Osteocyte (in vitro differentiated cells): Measurements from ENCODE around the gene STKLD1. TPM values are rescaled to one million over a fixed set of nuclear protein-coding genes. Genes with fewer than 3 reads are reported as not detected.
"Not testable (repeated sequence)": the region's sequence is repeated elsewhere in the genome, so short reads cannot be mapped to it uniquely, and the experiment has no call there.

Source experiments
- DNase-seq: peaks from one replicate; pipeline ENCODE4 v3.0.0; 2021; ENCODE audit warnings: mixed read lengths; ENCODE audit not compliant: unreplicated experiment; ENCODE audit errors: extremely low spot score
- H3K27ac Mint-ChIP-seq: one replicate; pipeline ENCODE4 v1.8.0; 2021; ENCODE audit warnings: mild to moderate bottlenecking, mixed read lengths; ENCODE audit not compliant: unreplicated experiment
- H3K27me3 Mint-ChIP-seq: one replicate; pipeline ENCODE4 v1.8.0; 2021; ENCODE audit warnings: mixed read lengths; ENCODE audit not compliant: unreplicated experiment
- H3K36me3 Mint-ChIP-seq: one replicate; pipeline ENCODE4 v1.8.0; 2021; ENCODE audit warnings: mixed read lengths; ENCODE audit not compliant: unreplicated experiment
- H3K4me1 Mint-ChIP-seq: one replicate; pipeline ENCODE4 v1.8.0; 2021; ENCODE audit warnings: mixed read lengths; ENCODE audit not compliant: unreplicated experiment
- H3K4me3 Mint-ChIP-seq: one replicate; pipeline ENCODE4 v1.8.0; 2021; ENCODE audit warnings: mild to moderate bottlenecking, moderate library complexity, mixed read lengths; ENCODE audit not compliant: unreplicated experiment
- H3K9me3 Mint-ChIP-seq: one replicate; pipeline ENCODE4 v1.8.0; 2021; ENCODE audit warnings: mixed read lengths; ENCODE audit not compliant: unreplicated experiment
- total RNA-seq: library from RNA; stranded (reverse); gene quantifications from 2 replicates; pipeline ENCODE4 v1.2.1, GENCODE V29; 2021
- TF ChIP-seq, protein P1 (sequence below): fragments of 200-600 bp; sonication (generic); IDR thresholded peaks from 2 replicates; pipeline ENCODE4 v1.5.0; 2021; ENCODE audit warnings: antibody characterized with exemption, mild to moderate bottlenecking, moderate library complexity

The STKLD1 gene
- total RNA-seq, 1 donor from 2014 or later = 5.1 TPM

DNA sequence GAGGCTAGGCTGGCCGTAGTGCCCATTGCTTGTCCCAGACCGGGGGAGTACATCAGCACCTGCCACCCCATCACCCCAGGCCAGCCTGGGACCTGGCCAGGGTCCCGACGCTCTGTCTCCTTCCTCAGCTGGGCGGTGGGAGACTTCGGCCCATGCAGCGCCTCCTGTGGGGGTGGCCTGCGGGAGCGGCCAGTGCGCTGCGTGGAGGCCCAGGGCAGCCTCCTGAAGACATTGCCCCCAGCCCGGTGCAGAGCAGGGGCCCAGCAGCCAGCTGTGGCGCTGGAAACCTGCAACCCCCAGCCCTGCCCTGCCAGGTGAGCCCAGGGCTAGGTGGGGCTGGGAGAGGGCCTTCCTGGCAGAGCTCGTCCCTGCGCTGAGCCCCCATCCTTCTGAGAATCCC is 67.1 kb downstream of the STKLD1 start:
- no peaks in the 10 kb centered on the region for H3K9me3 Mint-ChIP-seq
- DNase-seq = no peak
- no peaks in the 10 kb centered on the region for H3K36me3 Mint-ChIP-seq
- peaks cover 22% of the 10 kb centered on the region for H3K27me3 Mint-ChIP-seq
- no peak overlapping the region for H3K27ac Mint-ChIP-seq
- H3K4me1 Mint-ChIP-seq = no peaks in the 10 kb centered on the region
- TF ChIP-seq, protein P1, sequence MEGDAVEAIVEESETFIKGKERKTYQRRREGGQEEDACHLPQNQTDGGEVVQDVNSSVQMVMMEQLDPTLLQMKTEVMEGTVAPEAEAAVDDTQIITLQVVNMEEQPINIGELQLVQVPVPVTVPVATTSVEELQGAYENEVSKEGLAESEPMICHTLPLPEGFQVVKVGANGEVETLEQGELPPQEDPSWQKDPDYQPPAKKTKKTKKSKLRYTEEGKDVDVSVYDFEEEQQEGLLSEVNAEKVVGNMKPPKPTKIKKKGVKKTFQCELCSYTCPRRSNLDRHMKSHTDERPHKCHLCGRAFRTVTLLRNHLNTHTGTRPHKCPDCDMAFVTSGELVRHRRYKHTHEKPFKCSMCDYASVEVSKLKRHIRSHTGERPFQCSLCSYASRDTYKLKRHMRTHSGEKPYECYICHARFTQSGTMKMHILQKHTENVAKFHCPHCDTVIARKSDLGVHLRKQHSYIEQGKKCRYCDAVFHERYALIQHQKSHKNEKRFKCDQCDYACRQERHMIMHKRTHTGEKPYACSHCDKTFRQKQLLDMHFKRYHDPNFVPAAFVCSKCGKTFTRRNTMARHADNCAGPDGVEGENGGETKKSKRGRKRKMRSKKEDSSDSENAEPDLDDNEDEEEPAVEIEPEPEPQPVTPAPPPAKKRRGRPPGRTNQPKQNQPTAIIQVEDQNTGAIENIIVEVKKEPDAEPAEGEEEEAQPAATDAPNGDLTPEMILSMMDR = no peak
- H3K4me3 Mint-ChIP-seq = no peak overlapping the region

DNA sequence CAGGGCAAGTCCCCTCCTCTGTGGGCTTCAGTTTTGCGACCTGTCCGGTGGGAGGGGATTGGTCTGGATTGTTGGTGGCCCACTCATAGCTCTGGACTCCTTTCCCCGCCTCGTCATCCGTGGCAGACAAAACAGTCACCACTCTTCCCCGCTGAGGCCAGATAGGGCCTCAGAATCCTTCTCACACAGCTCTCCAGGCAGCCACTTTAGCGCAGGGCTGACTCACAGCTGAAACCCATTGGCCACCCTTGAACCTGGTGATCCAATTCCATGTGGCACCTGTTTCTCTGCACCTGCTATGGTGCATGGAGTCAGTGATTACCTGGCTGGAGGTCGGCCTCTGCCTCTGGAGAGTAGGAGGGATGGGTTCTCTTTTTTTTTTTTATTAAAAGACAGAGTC is 67.8 kb downstream of the STKLD1 start:
- no peak overlapping the region for H3K4me3 Mint-ChIP-seq
- H3K36me3 Mint-ChIP-seq = no peaks in the 10 kb centered on the region
- H3K4me1 Mint-ChIP-seq = no peaks in the 10 kb centered on the region
- TF ChIP-seq, protein P1 = no peak
- no peak for DNase-seq
- H3K27ac Mint-ChIP-seq = no peak overlapping the region
- no peaks in the 10 kb centered on the region for H3K9me3 Mint-ChIP-seq
- peaks cover 22% of the 10 kb centered on the region for H3K27me3 Mint-ChIP-seq

DNA sequence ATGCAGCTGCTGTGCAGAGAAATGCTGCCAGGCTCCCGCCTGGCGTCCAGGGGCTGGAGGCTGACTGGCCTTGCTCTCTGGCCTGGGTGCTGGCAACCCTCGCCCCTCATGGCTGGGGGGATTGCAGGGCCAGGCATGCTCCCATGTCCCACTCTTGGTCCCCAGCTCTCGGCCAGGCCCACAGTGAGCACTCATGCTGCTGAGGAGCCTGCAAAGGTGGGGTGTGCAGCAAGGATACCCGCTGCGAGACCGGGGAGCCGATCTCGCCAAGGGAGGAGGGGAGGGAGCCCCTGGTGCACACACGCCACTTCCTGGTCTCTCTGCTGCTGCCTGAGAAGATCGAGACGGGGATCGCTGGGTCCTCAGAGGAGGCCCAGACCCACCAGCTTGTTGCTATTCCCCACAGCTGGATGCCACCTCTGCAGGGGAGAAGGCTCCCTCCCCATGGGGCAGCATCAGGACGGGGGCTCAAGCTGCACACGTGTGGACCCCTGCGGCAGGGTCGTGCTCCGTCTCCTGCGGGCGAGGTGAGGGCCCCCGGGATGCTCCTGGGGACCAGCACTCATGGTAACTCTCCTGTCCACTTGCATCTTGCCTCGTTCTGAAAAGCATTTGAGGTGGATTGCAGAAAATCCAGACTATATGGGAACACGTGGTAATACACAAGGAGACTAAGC is 69.3 kb downstream of the STKLD1 start:
- Mint-ChIP-seq H3K4me3 (no peak overlapping the region), H3K9me3 (no peaks in the 10 kb centered on the region), H3K4me1 (no peaks in the 10 kb centered on the region), H3K36me3 (no peaks in the 10 kb centered on the region), H3K27ac (no peak overlapping the region), H3K27me3 (peaks cover 22% of the 10 kb centered on the region)
- TF ChIP-seq, protein P1 = no peak
- no peak for DNase-seq

DNA sequence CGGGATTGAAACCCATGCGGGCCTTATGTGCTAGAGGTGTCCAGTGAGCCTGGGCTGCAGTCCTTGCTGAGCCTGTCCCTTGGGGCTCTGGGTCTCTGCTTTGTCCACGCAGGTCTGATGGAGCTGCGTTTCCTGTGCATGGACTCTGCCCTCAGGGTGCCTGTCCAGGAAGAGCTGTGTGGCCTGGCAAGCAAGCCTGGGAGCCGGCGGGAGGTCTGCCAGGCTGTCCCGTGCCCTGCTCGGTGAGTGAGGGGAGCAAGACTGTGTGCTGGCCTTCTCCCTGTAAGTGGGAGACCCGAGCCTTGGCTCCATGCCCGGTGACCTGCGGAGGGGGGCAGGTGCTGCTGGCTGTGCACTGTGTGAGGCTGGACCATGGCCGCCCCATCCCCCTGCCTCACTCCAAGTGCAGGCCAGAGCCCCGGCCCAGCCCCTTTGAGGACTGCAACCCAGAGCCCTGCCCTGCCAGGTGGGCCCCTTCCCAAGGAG is 72.4 kb downstream of the STKLD1 start:
- no peak for DNase-seq
- TF ChIP-seq, protein P1 = no peak
- no peaks in the 10 kb centered on the region for H3K4me1 Mint-ChIP-seq
- H3K4me3 Mint-ChIP-seq = no peak overlapping the region
- H3K36me3 Mint-ChIP-seq = no peaks in the 10 kb centered on the region
- peaks cover 22% of the 10 kb centered on the region for H3K27me3 Mint-ChIP-seq
- no peak overlapping the region for H3K27ac Mint-ChIP-seq
- H3K9me3 Mint-ChIP-seq = no peaks in the 10 kb centered on the region

DNA sequence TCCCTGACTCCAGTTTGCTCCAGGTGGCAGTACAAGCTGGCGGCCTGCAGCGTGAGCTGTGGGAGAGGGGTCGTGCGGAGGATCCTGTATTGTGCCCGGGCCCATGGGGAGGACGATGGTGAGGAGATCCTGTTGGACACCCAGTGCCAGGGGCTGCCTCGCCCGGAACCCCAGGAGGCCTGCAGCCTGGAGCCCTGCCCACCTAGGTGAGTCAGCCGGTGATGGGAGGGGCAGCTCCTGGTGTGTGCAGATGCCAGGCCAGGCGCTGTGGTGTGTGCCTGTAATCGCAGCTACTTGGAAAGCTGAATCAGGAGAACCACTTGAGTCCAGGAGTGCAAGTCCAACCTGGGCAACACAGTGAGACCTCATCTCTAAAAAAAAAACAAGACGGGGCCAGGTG is 73.6 kb downstream of the STKLD1 start:
- no peaks in the 10 kb centered on the region for H3K36me3 Mint-ChIP-seq
- H3K4me3 Mint-ChIP-seq = no peak overlapping the region
- no peak overlapping the region for H3K27ac Mint-ChIP-seq
- H3K9me3 Mint-ChIP-seq = no peaks in the 10 kb centered on the region
- no peak for DNase-seq
- H3K4me1 Mint-ChIP-seq = no peaks in the 10 kb centered on the region
- H3K27me3 Mint-ChIP-seq = peaks cover 22% of the 10 kb centered on the region
- TF ChIP-seq, protein P1 = no peak

DNA sequence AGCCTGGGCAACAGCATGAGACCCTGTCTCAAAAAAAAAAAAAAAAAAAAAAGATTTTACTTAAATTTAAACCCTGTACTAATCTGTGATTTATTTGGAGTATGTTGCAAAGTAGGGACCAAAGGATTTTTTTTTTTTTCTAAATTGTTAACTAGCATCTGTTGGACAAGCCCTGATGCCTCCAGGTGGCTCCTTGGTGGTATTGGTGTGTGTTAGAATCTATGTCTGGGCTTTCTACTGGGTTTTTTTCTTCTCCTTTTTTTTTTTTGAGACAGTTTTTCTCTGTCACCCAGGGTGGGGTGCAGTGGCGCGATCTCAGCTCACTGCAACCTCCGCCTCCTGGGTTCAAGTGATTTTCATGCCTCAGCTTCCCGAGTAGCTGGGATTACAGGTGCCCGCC is 75.7 kb downstream of the STKLD1 start:
- H3K27ac Mint-ChIP-seq, H3K4me3 Mint-ChIP-seq, H3K36me3 Mint-ChIP-seq, H3K4me1 Mint-ChIP-seq, H3K9me3 Mint-ChIP-seq, H3K27me3 Mint-ChIP-seq, DNase-seq: not testable (repeated sequence)
